GM21390 (cell line): ENCODE measurements around the gene ETFA.
"Not testable (repeated sequence)": the region's sequence is repeated elsewhere in the genome, so short reads cannot be mapped to it uniquely, and the experiment has no call there.

Source experiments
- ATAC-seq: cut with Tn5 transposase; IDR thresholded peaks from one replicate; pipeline ENCODE4 v1.9.1; 2021; ENCODE audit not compliant: unreplicated experiment

The ETFA gene

DNA sequence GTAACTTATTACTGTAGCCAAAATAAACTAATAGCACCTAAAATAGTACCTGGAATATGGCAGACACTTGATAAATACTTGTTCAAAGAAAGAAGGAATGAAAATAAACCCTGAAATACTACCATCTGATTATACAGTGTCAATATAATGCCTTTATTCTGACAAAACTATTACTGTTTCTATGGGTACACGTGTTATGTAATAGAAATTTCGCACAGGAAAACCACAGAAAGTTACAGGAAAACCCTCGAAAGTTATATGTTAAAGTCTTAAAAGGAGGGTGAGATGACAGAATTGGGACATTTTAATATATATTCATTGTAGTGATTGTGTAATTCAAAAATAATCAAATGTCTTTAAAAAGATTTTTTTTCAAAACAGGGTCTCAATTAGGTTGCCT is 28.8 kb downstream of the ETFA start:
- no peak for ATAC-seq

DNA sequence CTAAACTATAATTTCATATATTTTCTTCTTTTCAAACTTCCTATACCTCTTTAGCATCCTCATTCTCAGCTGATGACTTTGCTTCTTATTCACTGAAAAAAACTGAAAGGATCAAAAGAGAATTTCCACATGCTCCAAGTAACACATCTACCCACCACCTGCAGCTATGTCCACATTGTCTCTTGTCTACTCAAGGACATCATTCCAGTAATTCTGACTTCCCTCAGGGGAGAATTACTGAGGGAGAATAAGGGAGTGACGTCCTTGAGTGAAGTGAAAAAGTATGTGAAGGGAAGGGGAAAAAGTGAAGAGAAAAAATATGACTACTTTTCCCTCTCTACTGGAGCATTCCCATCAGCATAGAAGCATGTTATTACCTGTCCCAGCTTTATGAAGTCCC is 32.6 kb downstream of the ETFA start:
- ATAC-seq = no peak

DNA sequence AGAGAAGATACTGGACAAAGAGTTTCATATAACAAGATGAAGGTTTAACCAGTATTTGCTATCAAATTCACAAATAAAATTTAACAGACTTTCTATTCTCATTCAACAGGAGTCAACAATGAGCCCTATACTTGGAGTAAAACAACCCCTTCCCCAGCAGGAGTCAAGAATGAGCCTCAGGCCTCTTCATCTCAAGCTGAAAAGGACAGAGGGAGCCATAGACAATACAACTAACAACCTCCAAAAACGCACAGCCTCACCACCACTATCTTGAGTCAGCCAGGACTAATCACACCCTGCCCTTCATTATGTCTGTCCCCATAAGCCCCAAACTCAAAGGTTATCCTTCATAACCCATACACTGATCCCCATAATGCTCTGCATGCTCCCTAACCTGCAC is 36.4 kb downstream of the ETFA start:
- no peak for ATAC-seq

DNA sequence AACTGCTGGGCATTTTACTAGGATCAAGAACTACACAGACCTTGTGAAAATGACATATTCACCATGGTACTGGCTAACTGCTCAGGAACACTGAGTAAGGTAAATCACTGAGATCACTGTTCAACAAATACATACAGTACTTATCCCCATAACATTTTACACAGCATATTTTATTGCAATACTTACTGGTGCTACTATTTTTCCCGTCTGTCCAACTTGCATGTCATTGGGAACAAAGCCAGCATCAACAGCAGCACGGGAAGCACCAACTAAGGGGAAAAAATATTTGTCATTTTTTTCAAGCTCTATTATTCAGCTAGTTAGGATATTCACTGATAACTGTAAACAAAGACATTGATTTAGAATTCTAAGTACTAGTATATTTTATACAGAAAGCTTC is 37.0 kb downstream of the ETFA start:
- no peak for ATAC-seq

DNA sequence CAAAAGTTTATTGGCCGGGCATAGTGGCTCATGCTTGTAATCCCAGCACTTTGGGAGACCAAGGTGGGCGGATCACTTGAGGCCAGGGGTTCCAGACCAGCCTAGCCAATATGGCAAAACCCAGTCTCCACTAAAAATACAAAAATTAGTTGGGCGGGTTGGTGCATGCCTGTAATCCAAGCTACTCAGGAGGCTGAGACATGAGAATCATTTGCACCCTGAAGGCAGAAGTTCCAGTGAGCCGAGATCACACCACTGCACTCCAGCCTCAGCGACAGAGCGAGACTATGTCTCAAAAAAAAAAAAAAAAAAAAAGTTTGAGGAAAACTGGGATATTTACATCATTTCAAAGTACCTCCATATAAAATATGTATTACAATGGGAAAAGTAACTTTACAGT is 40.4 kb downstream of the ETFA start:
- ATAC-seq = no peak

DNA sequence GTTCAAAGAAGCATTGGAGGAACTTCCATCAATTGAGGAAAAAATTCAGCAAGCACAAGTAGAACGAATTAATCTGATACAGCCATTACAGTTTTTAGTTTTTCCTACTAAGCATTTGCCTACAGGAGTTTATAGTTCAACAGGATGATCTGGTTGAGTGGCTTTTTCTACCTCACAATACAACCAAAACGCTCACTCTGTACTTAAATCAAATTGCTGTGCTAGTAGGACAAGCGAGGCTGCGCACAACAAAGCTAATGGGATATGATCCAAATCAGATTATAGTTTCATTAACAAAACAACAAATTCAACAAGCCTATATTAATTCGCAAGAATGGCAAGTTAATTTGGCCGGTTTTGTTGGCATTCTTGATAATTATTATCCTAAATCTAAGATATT is 44.2 kb downstream of the ETFA start:
- no peak for ATAC-seq

DNA sequence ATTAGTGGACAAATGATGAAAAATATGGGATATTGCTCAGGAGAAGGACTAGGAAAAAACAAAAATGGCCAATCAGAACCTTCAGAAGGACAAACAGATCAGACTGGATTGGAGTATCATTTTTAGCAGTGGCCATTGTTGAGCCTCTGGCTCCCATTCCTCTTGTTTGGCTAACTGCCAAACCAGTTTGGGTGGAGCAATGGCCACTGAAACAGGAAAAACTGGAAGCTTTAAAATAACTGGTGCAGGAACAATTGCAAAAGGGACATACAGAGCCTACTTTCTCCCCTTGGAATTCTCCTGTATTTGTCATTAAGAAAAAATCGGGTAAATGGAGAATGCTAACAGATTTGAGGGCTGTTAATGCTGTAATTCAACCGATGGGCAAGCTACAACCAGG is 45.5 kb downstream of the ETFA start:
- not testable (repeated sequence) for ATAC-seq

DNA sequence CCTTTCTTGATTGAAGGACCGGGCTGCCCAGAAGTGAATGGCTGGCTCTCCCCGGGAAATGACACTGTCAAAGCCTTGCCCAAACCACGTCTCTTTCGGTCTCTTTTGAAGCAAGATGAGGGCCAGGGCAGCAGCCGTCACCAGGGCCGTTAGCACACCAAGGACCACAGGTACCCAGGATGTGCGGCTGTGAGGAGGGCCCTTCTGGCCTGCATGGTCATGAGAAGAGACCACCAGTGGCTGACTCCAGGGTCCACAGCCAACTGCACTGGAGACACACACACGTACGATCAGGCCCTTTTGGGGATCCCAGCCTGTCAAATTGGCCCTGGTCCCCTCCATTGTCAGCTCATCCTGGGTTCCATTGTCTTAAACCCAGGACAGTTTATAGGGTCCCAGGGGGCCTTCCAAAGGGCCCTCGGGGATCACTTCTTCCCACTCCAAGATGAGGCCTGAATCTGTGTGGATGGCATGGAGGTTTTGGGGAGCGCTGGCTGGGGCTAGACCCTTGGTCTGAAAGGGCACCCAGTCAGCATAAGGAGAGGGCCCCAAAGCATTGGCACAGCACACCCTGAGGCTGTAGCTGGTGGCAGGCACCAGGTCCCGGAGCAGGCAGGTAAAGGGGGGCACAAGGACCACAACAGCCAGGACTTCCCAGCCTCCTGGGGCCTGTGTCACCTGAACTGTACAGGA is 50.9 kb downstream of the ETFA start:
- ATAC-seq = no peak

DNA sequence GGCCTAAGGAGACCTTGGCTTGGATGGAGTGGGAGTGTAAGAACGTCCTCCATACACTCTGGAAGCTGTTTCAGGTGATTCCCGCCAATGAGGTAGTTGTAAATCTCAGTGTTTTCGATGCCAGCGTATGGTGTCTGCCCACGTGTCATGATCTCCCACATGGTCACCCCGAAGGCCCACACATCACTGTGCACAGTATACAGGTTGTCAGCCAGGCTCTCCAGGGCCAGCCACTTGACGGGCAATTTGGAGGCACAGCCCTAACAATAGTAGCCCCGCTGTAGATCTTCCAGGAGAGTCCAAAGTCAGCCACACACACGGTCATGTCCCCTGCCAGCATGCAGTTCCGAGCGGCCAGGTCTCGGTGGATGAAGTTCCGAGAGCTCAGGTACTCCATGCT is 51.9 kb downstream of the ETFA start:
- no peak for ATAC-seq

DNA sequence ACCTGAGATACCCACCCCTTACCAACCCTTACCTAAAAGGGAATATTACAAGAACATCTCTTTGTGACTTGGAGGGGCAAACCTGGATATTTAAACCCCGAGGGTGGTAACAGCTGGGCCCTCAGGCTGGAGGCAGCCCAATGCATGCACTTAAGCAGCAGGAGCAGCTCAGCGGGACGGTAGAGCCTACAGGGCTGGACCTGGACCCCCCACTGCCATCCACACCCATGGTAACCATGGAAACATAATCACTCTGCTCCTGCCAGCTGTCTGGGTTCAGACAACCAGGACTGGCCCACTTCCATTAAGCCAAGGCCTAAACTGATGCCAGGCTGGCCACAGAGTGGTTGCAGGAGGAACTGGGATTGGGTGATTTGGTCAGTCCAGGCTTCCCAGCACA is 52.8 kb downstream of the ETFA start:
- ATAC-seq = no peak

DNA sequence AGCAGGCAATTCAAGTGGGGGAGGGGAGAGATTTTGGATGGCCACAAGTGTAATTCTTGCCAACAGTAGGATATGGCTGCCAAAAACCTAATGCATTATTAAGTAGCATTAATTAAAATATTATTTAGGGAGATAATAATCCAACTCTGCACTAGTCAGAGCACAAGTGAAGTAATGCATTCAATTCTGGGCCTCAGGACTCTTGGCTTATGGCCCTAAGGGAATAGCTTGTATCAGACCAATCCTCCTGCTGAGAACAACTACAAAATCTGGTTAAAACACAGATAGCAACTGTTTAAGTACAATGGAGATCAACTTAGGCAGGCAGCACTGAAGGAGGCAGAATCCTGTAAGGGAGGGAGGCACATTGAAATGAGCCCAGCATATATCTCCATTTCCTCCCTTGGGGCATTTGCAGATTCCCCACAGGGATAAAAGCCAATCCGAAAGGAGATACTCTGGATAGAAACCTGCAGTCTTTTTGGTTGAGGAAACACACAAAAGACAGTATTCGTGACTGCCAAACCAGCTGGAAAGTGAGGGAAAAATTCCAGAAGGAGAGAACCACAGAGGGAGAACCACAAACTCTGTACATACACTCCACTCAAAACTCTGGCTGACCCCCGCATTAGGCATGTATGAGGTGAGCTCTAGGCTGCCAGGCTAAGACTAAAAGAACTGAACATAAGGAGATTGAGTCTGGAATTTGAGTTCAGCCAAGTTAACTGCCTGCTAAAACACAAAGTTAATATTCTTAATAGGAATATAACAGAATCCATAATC is 57.4 kb downstream of the ETFA start:
- ATAC-seq = no peak

DNA sequence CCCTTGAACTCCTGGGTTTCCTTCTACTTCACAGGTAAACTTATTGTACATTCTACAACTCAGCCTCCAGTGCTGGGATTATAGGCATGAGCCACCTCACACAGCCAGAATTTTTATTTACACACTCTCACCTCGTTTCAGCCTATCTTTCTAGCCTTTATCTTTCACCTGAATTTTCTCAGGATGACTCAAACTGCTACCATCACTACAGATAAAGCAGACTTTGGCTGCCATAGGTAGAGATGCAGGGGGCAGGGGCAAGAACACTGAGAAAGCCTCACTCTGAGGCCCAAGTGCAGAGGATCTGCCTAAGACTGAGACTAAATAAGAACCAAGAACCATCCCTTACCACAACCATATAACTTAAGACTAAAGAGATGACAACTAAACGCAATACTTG is 59.0 kb downstream of the ETFA start:
- ATAC-seq = no peak

DNA sequence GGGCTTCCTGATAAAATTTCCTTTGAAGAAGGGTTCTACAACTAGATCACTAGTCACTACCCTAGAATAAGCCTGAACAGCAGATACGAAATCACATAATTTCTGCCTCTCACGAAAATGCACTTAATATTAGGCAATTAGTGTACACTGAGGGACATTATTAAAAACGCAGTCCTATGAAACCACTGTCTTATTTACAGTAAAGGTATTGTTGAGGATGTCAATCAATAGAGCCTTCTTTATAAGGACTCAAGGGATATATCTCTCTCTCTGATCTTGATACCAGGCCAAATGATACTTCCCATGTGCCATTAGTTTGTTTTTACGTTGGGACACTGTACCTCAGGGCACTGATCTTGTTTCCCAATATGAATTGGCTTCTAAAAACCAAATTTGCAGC is 59.6 kb downstream of the ETFA start:
- ATAC-seq = no peak

DNA sequence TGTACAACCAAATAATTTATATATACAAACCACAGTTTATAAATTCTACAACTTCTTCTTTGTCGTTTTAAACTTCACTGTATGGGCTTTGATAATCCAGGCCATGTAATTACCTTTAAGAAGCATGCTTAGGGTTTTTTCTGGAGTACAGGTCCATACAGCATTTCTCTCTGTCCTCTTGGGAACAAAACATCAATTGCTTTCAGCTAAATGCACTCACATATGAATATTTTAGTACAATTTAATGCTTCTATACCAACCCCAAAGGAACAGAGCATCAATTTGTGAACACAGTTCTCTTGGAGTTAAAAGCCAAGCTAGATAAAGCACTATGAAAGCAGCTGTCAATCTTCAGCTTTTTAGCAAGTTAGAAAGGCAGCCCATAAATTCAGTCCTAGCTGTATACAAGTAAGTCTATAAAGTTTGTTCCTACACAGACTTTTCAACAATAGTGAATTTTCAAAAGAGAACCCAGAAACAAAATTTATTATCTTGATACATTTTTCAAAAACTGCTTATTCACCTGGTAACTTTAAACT is 66.1 kb downstream of the ETFA start:
- ATAC-seq = no peak

DNA sequence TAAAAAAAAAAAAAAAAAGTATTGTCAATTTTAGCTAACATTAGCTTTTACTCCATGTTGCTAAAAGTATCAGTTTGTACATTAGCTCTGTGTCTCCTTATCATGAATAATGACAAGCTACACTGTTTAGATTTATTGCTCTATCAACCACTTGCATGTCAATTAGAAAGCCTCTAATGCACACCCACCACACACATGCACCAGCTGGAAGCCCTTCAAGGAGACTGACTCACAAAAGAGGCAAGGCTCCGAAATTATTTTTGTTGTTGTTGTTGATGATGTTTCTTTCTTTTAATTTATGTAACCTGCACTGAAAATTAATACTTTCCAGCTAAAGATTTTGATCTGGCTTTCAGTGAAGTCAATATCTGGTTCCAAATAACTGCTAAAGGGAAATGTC is 71.5 kb downstream of the ETFA start:
- ATAC-seq = no peak

DNA sequence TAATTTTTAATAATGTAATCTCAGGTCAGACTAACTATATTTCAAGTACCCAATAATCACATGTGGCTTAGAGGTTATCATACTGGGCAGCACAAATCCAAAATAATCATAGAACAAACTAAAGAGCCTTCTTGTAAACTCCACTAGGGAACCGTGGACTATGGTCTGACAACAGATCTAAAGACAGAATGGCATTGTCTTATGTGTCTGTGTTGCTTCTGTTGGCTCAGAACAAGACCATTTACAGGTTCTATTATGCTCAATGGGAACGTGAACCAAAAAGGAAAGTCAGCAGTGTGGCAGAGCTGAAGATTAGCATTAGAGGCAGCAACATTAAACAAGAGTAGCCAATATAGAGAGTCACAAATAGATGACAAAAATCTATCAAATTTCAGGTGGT is 74.9 kb downstream of the ETFA start:
- no peak for ATAC-seq

DNA sequence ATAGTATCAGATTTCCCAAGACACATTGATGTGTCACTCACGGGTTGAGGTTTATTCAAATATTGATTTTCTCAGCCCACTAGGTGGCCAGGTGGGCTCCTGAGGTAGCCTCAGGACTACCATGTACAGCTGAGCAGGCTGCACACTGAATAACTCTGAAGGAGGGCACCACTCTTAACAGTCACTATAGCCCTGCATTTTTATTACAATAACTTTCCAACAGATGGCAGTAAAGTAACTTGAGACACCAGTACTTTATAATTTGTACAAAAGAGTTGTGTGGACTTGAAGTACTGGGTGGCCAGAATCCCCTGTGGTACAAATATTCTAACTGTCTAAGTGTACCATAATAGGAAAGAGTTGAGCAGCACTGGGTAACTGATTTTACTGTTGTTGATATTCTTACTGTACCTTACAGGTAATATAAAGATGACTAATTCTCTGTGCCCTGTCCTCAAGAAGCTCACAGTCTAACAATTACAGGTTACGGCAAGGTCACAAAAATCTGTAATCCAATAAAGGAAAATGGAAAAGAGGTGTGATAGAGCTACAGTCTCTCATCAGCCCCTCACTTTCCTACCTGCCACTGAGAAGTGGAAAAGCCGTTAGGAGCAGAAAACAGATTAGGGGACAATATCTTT is 76.0 kb downstream of the ETFA start:
- ATAC-seq = no peak

DNA sequence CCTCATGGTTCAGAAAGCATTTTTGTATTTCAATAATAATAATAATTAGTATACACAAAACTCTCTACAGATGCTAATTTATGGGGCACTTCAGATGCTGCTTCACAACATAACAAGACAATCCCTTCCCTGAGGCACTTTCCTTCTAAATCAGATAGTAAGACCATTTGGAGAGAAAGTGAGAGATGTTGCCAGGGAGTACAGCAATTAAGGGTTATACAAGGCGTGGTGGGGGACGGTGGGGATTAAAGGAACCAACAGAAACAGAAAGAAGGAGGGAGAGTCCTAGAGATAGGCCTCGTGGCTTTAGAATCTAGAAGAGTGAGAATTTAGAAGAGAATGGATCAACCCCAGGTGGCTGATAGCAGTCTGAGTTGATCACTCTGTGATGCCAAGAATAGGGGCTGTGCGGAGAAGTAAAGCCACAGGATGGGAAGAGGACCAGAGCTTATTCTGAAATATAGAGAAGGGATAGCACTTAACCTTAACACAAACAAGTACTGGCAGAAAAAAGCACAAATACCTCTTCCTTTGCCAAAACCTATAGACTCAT is 76.9 kb downstream of the ETFA start:
- no peak for ATAC-seq

DNA sequence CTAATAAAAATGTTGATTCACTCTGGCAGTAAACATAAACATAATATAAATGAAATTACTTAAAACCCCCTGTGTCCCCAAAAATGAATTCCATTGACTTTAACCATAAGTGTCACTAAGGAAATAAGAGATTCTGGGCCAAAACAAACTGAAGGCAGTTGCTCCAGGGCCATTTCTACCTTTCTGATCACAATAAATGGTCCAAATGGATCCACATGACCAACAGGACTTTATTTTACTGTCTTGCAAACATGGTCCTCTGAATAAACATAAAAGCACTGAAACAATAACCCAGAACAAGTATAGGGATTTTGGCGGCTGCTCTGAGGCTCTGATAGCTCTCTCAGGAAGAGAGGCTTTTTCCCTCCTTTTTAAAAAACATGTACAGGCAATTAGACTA is 77.3 kb downstream of the ETFA start:
- ATAC-seq = no peak

DNA sequence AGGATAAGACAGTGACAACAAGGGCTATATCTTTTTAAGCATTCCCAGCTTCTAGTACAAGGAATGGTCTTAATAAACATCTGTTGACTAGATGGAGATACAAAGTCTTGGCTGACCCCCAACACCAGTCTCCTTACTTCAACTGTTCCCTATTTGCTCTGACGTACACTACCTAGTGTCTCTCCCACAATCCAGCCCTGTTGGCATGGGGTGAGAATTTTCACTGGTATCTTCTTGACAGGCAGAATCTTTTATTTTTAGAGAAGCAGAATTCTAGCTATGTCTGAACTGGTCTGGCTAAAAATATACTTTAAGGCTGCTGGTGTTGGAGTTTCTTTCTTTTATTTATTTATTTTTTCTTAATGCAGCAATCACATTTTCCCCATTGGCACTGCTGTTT is 82.0 kb downstream of the ETFA start:
- ATAC-seq = no peak

DNA sequence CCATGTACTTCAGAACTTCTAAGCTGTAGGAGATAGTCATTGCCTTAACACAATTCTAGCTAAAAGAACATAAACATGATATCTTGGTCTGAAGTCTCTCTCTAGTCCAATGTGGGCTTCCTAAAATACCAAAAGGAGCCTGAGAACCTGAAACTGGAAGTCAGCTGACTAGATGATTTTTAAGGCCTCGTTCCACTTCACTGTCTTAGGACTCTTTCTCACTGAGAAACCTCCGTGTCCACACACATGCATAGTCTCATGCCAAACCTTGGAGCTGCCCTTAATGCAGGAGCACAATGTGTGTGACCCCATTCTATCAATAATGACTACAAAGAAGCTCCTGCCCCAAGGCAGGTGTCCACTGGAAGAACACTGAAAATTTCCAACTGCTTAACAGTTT is 87.7 kb downstream of the ETFA start:
- ATAC-seq = no peak

DNA sequence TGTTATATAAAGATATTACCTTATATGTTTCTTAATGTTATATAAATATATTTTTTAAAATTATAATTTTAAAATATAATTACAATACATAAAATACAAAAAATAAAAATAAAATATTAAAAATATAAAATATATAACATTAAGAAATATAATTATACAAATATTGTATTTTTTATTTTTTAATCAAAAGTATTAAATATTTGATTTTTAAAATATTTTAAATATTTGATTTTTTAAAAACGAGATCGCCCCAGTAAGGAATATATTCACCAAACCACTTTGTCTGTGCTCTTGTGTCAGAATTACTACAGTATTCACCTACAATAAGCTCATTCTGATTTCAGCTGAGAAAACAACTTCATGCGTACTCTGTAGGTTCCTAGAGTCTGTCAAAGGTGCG is 89.1 kb downstream of the ETFA start:
- ATAC-seq = no peak
